Neuronal stem cell (in vitro differentiated cells): ENCODE measurements around the gene VWA5B1.

Experiments
- DNase-seq: peaks from one replicate; pipeline ENCODE4 v3.0.0-alpha.2; 2013; ENCODE audit warnings: low spot score
- H2AFZ ChIP-seq: one replicate; pipeline ENCODE4 v1.6.1; 2013; ENCODE audit warnings: mild to moderate bottlenecking, low read length, inconsistent platforms
- H2AK5ac ChIP-seq: 2 replicates; pipeline ENCODE4 v1.6.1; 2013; ENCODE audit warnings: low read depth, mild to moderate bottlenecking, inconsistent platforms, low read length, moderate library complexity, mixed read lengths
- H2BK120ac ChIP-seq: 2 replicates; pipeline ENCODE4 v1.6.1; 2013; ENCODE audit warnings: low read depth, mild to moderate bottlenecking, inconsistent platforms, low read length, moderate library complexity, mixed read lengths
- H2BK12ac ChIP-seq: one replicate; pipeline ENCODE4 v1.6.1; 2013; ENCODE audit warnings: low read length, inconsistent platforms
- H2BK15ac ChIP-seq: 2 replicates; pipeline ENCODE4 v1.6.1; 2013; ENCODE audit warnings: mild to moderate bottlenecking, low read length, inconsistent platforms, mixed read lengths
- H2BK5ac ChIP-seq: one replicate; pipeline ENCODE4 v1.6.1; 2013; ENCODE audit warnings: inconsistent platforms, mild to moderate bottlenecking, low read length, moderate library complexity
- H3K14ac ChIP-seq: one replicate; pipeline ENCODE4 v1.6.1; 2013; ENCODE audit warnings: low read length, inconsistent platforms
- H3K18ac ChIP-seq: 2 replicates; pipeline ENCODE4 v1.6.1; 2013; ENCODE audit warnings: low read length, inconsistent platforms
- H3K23ac ChIP-seq: 2 replicates; pipeline ENCODE4 v1.6.1; 2013; ENCODE audit warnings: low read depth, mild to moderate bottlenecking, mixed read lengths, low read length, inconsistent platforms; ENCODE audit not compliant: poor library complexity
- H3K27ac ChIP-seq: replicated peaks from 3 replicates; pipeline ENCODE4 v1.5.1; 2013; ENCODE audit warnings: low read length, inconsistent platforms
- H3K27me3 ChIP-seq, 3 experiments: 2 replicates each; pipeline ENCODE4 v1.6.1; 2013; ENCODE audit warnings: low read length in 3 of 3, mild to moderate bottlenecking in 2 of 3, inconsistent platforms in 1 of 3, low read depth in 1 of 3, mixed read lengths in 1 of 3, moderate library complexity in 1 of 3; ENCODE audit not compliant: control insufficient read depth in 3 of 3, insufficient read depth in 3 of 3
- H3K36me3 ChIP-seq, 2 donors: replicated peaks in 1 of 2; 2 replicates each; pipeline ENCODE4 v1.6.1; 2013; ENCODE audit warnings: low read length in 2 of 2; ENCODE audit not compliant: control insufficient read depth in 2 of 2, insufficient read depth in 2 of 2
- H3K4ac ChIP-seq: 2 replicates; pipeline ENCODE4 v1.6.1; 2013; ENCODE audit warnings: inconsistent platforms, mild to moderate bottlenecking, low read length, moderate library complexity
- H3K4me1 ChIP-seq, 2 donors: 1 replicate in 1 of 2; 2 replicates in 1 of 2; pipeline ENCODE4 v1.6.1; 2013; ENCODE audit warnings: low read length in 2 of 2, low read depth in 1 of 2; ENCODE audit not compliant: control insufficient read depth in 2 of 2, insufficient read depth in 1 of 2
- H3K4me2 ChIP-seq: one replicate; pipeline ENCODE4 v1.6.1; 2013; ENCODE audit warnings: mild to moderate bottlenecking, low read length, inconsistent platforms; ENCODE audit not compliant: insufficient read depth, poor library complexity, severe bottlenecking
- H3K4me3 ChIP-seq, 2 donors: 2 replicates each; pipeline ENCODE4 v1.5.1; 2013; ENCODE audit warnings: low read length in 2 of 2, mild to moderate bottlenecking in 2 of 2, inconsistent platforms in 1 of 2, moderate library complexity in 1 of 2
- H3K79me1 ChIP-seq: one replicate; pipeline ENCODE4 v1.6.1; 2013; ENCODE audit warnings: low read depth, mild to moderate bottlenecking, inconsistent platforms, low read length, moderate library complexity
- H3K9ac ChIP-seq: one replicate; pipeline ENCODE4 v1.6.1; 2013; ENCODE audit warnings: mild to moderate bottlenecking, low read depth, low read length, inconsistent platforms; ENCODE audit not compliant: poor library complexity
- H3K9me3 ChIP-seq, 2 donors: replicated peaks in 1 of 2; 2 replicates each; pipeline versions ENCODE3 to v1.6.1; 2013; ENCODE audit warnings: low read length in 2 of 2, mild to moderate bottlenecking in 2 of 2, inconsistent platforms in 1 of 2, low read depth in 1 of 2, mixed read lengths in 1 of 2, moderate library complexity in 1 of 2; ENCODE audit not compliant: control insufficient read depth in 2 of 2, insufficient read depth in 1 of 2
- H4K8ac ChIP-seq: one replicate; pipeline ENCODE4 v1.6.1; 2013; ENCODE audit warnings: low read depth, mild to moderate bottlenecking, inconsistent platforms, low read length, moderate library complexity
- H4K91ac ChIP-seq: one replicate; pipeline ENCODE4 v1.6.1; 2013; ENCODE audit warnings: low read length, low read depth, mild to moderate bottlenecking, inconsistent platforms; ENCODE audit not compliant: poor library complexity
- WGBS, 2 donors: extraction: QIAGEN DNeasy Blood & Tissue Kit; methylation state at CpG; one replicate each; pipeline ENCODE4 v1.1.7; 2013; ENCODE audit warnings: missing lambda C conversion rate in 2 of 2, mixed read lengths in 1 of 2; ENCODE audit not compliant: insufficient read length in 2 of 2, insufficient replicate concordance in 1 of 2; ENCODE audit errors: extremely low coverage in 2 of 2; 5-methylcytosine and 5-hydroxymethylcytosine counted together

VWA5B1 gene

DNA sequence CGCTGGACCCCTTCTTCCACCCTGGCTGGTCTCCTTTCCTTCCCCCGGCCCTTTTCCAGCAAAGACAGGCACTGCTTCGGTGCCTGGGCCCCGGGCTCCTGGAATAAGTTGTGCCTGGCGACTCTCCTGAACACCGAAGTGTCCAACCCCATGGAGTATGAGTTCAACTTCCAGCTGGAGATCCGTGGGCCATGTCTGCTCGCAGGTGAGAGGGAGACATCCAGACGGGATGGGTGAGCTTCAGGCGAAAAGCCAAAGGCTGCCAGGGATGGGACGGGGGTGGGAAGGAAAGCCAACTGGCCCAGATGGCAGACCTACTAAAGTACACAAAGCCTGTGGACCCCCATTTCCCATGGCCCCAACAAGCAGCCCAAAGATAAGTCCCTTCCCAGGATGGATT, 26.8 kb downstream of the VWA5B1 start:
- no peaks in the 10 kb centered on the region for H3K79me1 ChIP-seq
- no peak overlapping the region for H4K91ac ChIP-seq
- WGBS, 2 donors, result no CpG with 5 or more reads among the region's 11 CpGs
- no peak overlapping the region for H2BK5ac ChIP-seq
- H3K36me3 ChIP-seq, result no peaks in the 10 kb centered on the region
- no peak overlapping the region for H2BK120ac ChIP-seq
- peaks cover 0 to 2% of the 10 kb centered on the region in 2 donors for H3K9me3 ChIP-seq
- peak overlapping the region; percentile 32 for H3K18ac ChIP-seq
- no peak overlapping the region for H2BK15ac ChIP-seq
- H3K23ac ChIP-seq, result no peak overlapping the region
- no peak overlapping the region for H2AK5ac ChIP-seq
- H3K4me2 ChIP-seq, result no peak overlapping the region
- no peak overlapping the region for H3K27ac ChIP-seq
- no peak overlapping the region for H3K4me3 ChIP-seq
- H3K14ac ChIP-seq, result no peak overlapping the region
- no peak overlapping the region for H2AFZ ChIP-seq
- no peak for DNase-seq
- H3K4me1 ChIP-seq, result peaks cover 4 to 9% of the 10 kb centered on the region in 2 donors
- peaks cover 0 to 19% (median 0%) of the 10 kb centered on the region in 3 experiments for H3K27me3 ChIP-seq
- no peak overlapping the region for H3K4ac ChIP-seq
- no peak overlapping the region for H4K8ac ChIP-seq
- peak overlapping the region; percentile 53 for H2BK12ac ChIP-seq
- H3K9ac ChIP-seq, result no peak overlapping the region

DNA sequence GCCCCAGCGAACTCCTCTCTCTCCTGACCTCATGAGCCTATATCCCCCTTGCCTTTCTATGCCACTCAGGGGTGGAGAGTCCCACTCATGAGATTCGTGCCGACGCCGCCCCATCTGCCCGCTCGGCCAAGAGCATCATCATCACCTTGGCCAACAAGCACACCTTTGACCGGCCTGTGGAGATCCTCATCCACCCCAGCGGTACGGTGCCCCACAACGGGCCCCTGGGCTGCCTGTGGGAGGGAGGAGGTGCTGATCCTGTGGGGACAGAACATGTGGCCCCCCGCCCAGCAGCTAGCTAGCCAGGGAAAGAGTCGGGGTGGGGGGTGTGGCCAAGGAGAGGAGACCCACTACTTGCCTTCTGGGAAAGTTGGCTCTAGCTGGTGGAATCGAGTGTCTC, 27.8 kb downstream of the VWA5B1 start:
- Histone ChIP-seq H2BK15ac (no peak overlapping the region), H3K4ac (no peak overlapping the region), H3K4me1 (peaks cover 4 to 10% of the 10 kb centered on the region in 2 donors), H3K4me2 (no peak overlapping the region), H3K23ac (no peak overlapping the region), H3K18ac (peak overlapping the region; percentile 12), H2BK5ac (no peak overlapping the region), H4K91ac (no peak overlapping the region), H2BK12ac (no peak overlapping the region), H3K4me3 (no peak overlapping the region), H3K79me1 (no peaks in the 10 kb centered on the region), H3K27ac (no peak overlapping the region), H3K14ac (no peak overlapping the region), H2AFZ (no peak overlapping the region), H3K36me3 (no peaks in the 10 kb centered on the region), H4K8ac (no peak overlapping the region), H2BK120ac (no peak overlapping the region), H3K27me3 (peaks cover 0 to 26% (median 0%) of the 10 kb centered on the region in 3 experiments), H2AK5ac (peak overlapping the region; percentile 17), H3K9ac (peak overlapping the region; percentile 44), H3K9me3 (peaks cover 0 to 2% of the 10 kb centered on the region in 2 donors)
- no CpG with 5 or more reads among the region's 14 CpGs for WGBS, 2 donors
- no peak for DNase-seq

DNA sequence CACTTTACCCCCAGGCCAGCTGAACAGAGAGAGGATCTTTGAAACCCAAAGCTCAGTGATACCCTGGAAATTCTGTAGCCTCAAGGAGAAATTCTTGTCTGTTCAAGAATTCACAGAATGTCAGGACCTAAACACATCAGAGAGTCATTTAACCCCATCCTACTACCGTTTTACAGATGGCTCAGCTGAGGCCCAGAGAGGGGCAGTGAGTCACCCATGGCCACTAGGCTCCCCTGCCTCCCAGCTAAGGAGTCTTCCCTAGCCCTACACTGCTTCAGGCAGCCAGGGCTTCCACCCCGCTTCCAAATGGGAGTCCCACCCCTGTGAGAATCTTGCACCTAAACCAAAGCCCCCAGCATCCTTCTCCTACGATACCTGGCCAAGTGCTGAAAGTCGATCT, 28.3 kb downstream of the VWA5B1 start:
- Histone ChIP-seq H2BK5ac (no peak overlapping the region), H2BK15ac (no peak overlapping the region), H3K18ac (no peak overlapping the region), H3K79me1 (no peaks in the 10 kb centered on the region), H3K4me1 (peaks cover 4 to 10% of the 10 kb centered on the region in 2 donors), H2BK120ac (no peak overlapping the region), H4K91ac (no peak overlapping the region), H3K27ac (no peak overlapping the region), H3K14ac (no peak overlapping the region), H2BK12ac (no peak overlapping the region), H3K9ac (no peak overlapping the region), H2AFZ (no peak overlapping the region), H3K9me3 (peaks cover 0 to 2% of the 10 kb centered on the region in 2 donors), H3K4me2 (no peak overlapping the region), H3K4me3 (no peak overlapping the region), H2AK5ac (no peak overlapping the region), H3K23ac (no peak overlapping the region), H4K8ac (no peak overlapping the region), H3K27me3 (peaks cover 0 to 26% (median 0%) of the 10 kb centered on the region in 3 experiments), H3K4ac (no peak overlapping the region), H3K36me3 (no peaks in the 10 kb centered on the region)
- no peak for DNase-seq
- WGBS, 2 donors, result no CpG with 5 or more reads among the region's 4 CpGs

DNA sequence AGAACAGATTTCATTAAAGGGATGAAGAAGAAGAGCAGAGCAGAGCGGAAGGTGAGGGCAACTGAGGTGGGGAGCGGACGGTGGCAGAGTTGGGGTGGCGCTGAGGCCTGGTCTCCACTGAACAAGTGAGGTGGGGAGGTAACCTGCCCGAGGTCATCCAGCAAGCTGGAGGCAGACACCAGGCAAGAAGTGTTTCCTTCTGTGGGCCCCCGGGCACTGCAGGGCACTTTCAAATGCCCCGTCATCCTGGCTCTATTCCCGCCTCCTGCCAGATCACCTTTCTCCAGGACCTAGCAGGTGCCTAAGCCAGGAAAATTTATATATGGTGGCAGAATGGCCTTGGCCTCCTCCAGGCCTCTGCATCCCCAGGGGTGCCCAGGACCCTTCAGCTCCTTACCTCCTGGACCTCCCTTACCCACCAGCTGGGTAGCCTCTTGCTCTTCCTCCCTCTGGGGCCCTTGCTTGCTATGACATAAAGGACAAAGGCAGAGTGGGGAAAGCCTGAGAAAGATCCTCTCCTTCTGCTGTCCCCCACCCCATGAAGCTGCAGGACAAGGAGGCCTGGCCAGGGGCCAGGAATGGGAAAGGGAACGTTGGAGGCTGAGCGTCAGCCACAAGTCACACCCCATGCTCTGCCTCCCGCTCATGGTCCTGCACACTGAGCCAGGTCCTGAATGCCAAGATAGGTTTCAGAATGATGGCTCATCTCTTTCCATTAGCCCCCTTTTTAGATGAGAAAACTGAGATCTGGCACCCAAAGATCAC, 29.0 kb downstream of the VWA5B1 start:
- no peak overlapping the region for H3K4me2 ChIP-seq

More for the DNA sequence above, 29.0 kb downstream of the VWA5B1 start:
- peak overlapping the region; percentile 42 for H2BK15ac ChIP-seq
- peaks cover 0 to 26% (median 0%) of the 10 kb centered on the region in 3 experiments for H3K27me3 ChIP-seq
- peaks cover 4 to 10% of the 10 kb centered on the region in 2 donors for H3K4me1 ChIP-seq
- no peak overlapping the region for H2BK12ac ChIP-seq
- no peaks in the 10 kb centered on the region for H3K79me1 ChIP-seq
- no peak overlapping the region for H3K4ac ChIP-seq
- no peak overlapping the region for H3K27ac ChIP-seq
- WGBS, 2 donors, result no CpG with 5 or more reads among the region's 11 CpGs
- DNase-seq, result no peak
- H3K14ac ChIP-seq, result no peak overlapping the region
- peaks cover 0 to 2% of the 10 kb centered on the region in 2 donors for H3K9me3 ChIP-seq
- H2AK5ac ChIP-seq, result no peak overlapping the region
- H3K4me3 ChIP-seq, result no peak overlapping the region
- H2BK5ac ChIP-seq, result no peak overlapping the region
- no peak overlapping the region for H2AFZ ChIP-seq
- no peak overlapping the region for H2BK120ac ChIP-seq
- H3K36me3 ChIP-seq, result no peaks in the 10 kb centered on the region
- H3K18ac ChIP-seq, result no peak overlapping the region
- no peak overlapping the region for H4K91ac ChIP-seq
- no peak overlapping the region for H3K9ac ChIP-seq
- H4K8ac ChIP-seq, result no peak overlapping the region
- H3K23ac ChIP-seq, result no peak overlapping the region
